Measurements from ENCODE around the gene WARS2.

DNA sequence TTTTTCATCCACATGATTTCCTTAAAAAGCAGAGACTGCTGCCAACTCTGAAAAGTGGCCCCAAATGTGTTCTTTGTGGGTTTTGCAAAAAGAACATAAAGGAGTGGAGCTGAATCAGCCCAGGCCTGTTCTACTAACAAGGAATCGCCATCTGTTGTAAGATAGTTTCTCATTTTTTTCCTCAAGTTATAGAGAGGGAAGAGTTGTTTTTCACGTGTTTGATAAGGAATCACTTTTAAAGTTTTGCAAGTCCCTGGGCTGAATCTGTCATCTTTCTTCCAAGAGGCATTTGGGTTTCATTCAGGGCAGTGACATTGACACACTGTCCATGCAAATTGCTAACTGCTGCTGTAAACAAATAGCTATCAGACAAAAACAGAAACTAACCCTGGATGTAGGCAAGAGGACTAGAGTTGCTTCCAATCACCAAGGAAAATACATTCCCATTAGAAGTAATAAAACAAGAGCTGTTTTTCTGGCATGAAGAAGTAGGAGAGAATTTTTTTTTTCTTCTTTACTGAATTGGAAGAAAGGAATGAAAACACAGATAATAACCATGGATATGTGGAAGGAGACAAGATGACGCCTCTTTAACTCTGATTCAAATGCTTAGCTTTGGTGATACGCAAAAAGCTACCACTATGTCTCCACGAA lies 93.5 kb downstream of the WARS2 start:
- TF ChIP-seq POLR2A (IDR thresholded peaks at IDR 0.05; ENCODE audit: low read depth, low read length) (no peak), POLR2AphosphoS5 (IDR thresholded peaks at IDR 0.05; ENCODE audit: low read depth, low read length) (no peak), SPI1 (IDR thresholded peaks at IDR 0.05; ENCODE audit: low read depth, low read length) (no peak)
